T-cell (primary cell): Measurements from ENCODE around the gene PPP3CA. TPM values are rescaled to one million over a fixed set of nuclear protein-coding genes. Genes with fewer than 3 reads are reported as not detected.

Source experiments
- ATAC-seq, 4 experiments: fragments of 200-7000 bp in 3 of 4; fragments of 150-1000 bp in 1 of 4; cut with Tn5 transposase; replicated peaks in 1 of 4; 1 replicate in 3 of 4; 2 replicates in 1 of 4; pipeline ENCODE4 v1.10.0; 2021; ENCODE audit warnings: moderate library complexity in 3 of 4, mild to moderate bottlenecking in 2 of 4, moderate number of reproducible peaks in 1 of 4
- CTCF ChIA-PET, 2 donors: fragments of 300-600 bp; sonication (Branson Sonifier 250); formaldehyde crosslinking; loops; one replicate each; lab custom pipeline; 2022; ENCODE audit warnings: antibody characterized with exemption in 2 of 2; lab: Charles Lee
- POLR2A ChIA-PET, 2 donors: fragments of 300-600 bp; sonication (Branson Sonifier 250); formaldehyde crosslinking; loops; one replicate each; lab custom pipeline; 2022; ENCODE audit warnings: antibody characterized with exemption in 2 of 2; lab: Charles Lee
- DNase-seq, 35 experiments: peaks; one replicate each; pipeline versions ENCODE4 v3.0.0 to v3.0.0-alpha.2; 2013 to 2023
- H3K27ac ChIP-seq: one replicate; pipeline ENCODE4 v1.5.1; 2013; ENCODE audit warnings: low read length
- H3K27me3 ChIP-seq, 2 experiments: replicated peaks in 1 of 2; 1 replicate in 1 of 2; 2 replicates in 1 of 2; pipeline versions ENCODE4 v1.6.1 to v1.7.0; 2013; ENCODE audit warnings: low read length in 1 of 2, mixed read lengths in 1 of 2; ENCODE audit not compliant: control insufficient read depth in 2 of 2, insufficient read depth in 2 of 2; ENCODE audit errors: extremely low read depth in 1 of 2
- H3K36me3 ChIP-seq, 2 donors: 1 replicate in 1 of 2; 2 replicates in 1 of 2; pipeline versions ENCODE4 v1.6.1 to v1.7.0; 2013; ENCODE audit warnings: low read length in 1 of 2; ENCODE audit not compliant: control insufficient read depth in 2 of 2, insufficient read depth in 1 of 2; ENCODE audit errors: extremely low read depth in 1 of 2
- H3K4me1 ChIP-seq, 2 experiments: 1 replicate in 1 of 2; 2 replicates in 1 of 2; pipeline versions ENCODE4 v1.6.1 to v1.7.0; 2013; ENCODE audit warnings: low read length in 2 of 2, mixed read lengths in 1 of 2; ENCODE audit not compliant: insufficient read depth in 2 of 2, control insufficient read depth in 1 of 2; ENCODE audit errors: extremely low read depth in 1 of 2
- H3K4me3 ChIP-seq, 2 donors: 1 replicate in 1 of 2; 2 replicates in 1 of 2; pipeline versions ENCODE4 v1.5.1 to v1.7.0; 2013; ENCODE audit warnings: mild to moderate bottlenecking in 2 of 2, low read length in 1 of 2, moderate library complexity in 1 of 2; ENCODE audit not compliant: control insufficient read depth in 1 of 2; ENCODE audit errors: extremely low read depth in 1 of 2
- H3K9me3 ChIP-seq: 2 replicates; pipeline ENCODE4 v1.7.0; 2013
- H3K27ac Mint-ChIP-seq, 2 donors: one replicate each; pipeline ENCODE4 v1.8.0; 2020 to 2021; ENCODE audit warnings: mild to moderate bottlenecking in 2 of 2, mixed read lengths in 2 of 2
- H3K27me3 Mint-ChIP-seq, 2 donors: one replicate each; pipeline ENCODE4 v1.8.0; 2021 to 2022; ENCODE audit warnings: mixed read lengths in 2 of 2
- H3K36me3 Mint-ChIP-seq: one replicate; pipeline ENCODE4 v1.8.0; 2021; ENCODE audit warnings: mixed read lengths
- H3K4me1 Mint-ChIP-seq, 3 donors: one replicate each; pipeline ENCODE4 v1.8.0; 2020 to 2022; ENCODE audit warnings: mixed read lengths in 3 of 3, mild to moderate bottlenecking in 1 of 3
- H3K4me3 Mint-ChIP-seq, 3 donors: one replicate each; pipeline ENCODE4 v1.8.0; 2020 to 2022; ENCODE audit warnings: mild to moderate bottlenecking in 3 of 3, mixed read lengths in 3 of 3, moderate library complexity in 3 of 3
- H3K9me3 Mint-ChIP-seq, 3 donors: one replicate each; pipeline ENCODE4 v1.8.0; 2020 to 2022; ENCODE audit warnings: mixed read lengths in 3 of 3
- WGBS: methylation state at CpG from one replicate; pipeline ENCODE4 v1.1.5; 2013; ENCODE audit warnings: missing lambda C conversion rate; ENCODE audit not compliant: insufficient coverage; 5-methylcytosine and 5-hydroxymethylcytosine counted together
- total RNA-seq, 35 experiments: library from RNA in 6 of 35; stranded (reverse) in 6 of 35; fragments of 120-200 nt in 1 of 35; gene quantifications; one replicate each; pipeline versions ENCODE4 v1.2.1 to v1.2.4 and lab custom pipeline; 2013 to 2026

The PPP3CA gene
- total RNA-seq, 5 donors from 2014 or later (not counting 1 experiment from before 2014, with no cell fraction given): 28.2 to 35.7 (median 33.5) TPM

- Mint-ChIP-seq H3K36me3 (peaks cover 2% of the 10 kb centered on the region), H3K27me3 (no peaks in the 10 kb centered on the region), H3K9me3 (no peaks in the 10 kb centered on the region), H3K27ac (no peak overlapping the region), H3K4me3 (no peak overlapping the region), H3K4me1 (peaks cover 25 to 44% (median 33%) of the 10 kb centered on the region in 3 donors)
- Histone ChIP-seq H3K4me3 (no peak overlapping the region), H3K36me3 (no peaks in the 10 kb centered on the region), H3K27ac (no peak overlapping the region), H3K27me3 (no peaks in the 10 kb centered on the region), H3K9me3 (no peaks in the 10 kb centered on the region), H3K4me1 (peaks cover 0 to 2% of the 10 kb centered on the region in 2 experiments)
- no peak for DNase-seq
- no peak for ATAC-seq
- POLR2A ChIA-PET: interaction anchor here in 1 of 2 donors (0.6 kb wide), 1 partner anchor 125 kb away, joined by 6 read pairs; no protein-coding TSS in a partner anchor
- CTCF ChIA-PET: no interaction called here
Measured at GRCh38 chr4:101211146-101211553, 136.2 kb downstream of the PPP3CA start.

- CTCF ChIA-PET: no interaction called here
- H3K27ac Mint-ChIP-seq: no peak overlapping the region
- H3K4me1 Mint-ChIP-seq: peaks cover 34 to 50% (median 41%) of the 10 kb centered on the region in 3 donors
- POLR2A ChIA-PET: no interaction called here
- H3K27me3 ChIP-seq: no peaks in the 10 kb centered on the region
- no CpG with 5 or more reads among the region's 1 CpG for WGBS
- H3K9me3 ChIP-seq: no peaks in the 10 kb centered on the region
- no peak overlapping the region for H3K4me3 Mint-ChIP-seq
- H3K27ac ChIP-seq: no peak overlapping the region
- DNase-seq (no peak), ATAC-seq (no peak)
- peaks cover 7 to 8% of the 10 kb centered on the region in 2 experiments for H3K4me1 ChIP-seq
- no peaks in the 10 kb centered on the region for H3K27me3 Mint-ChIP-seq
- H3K9me3 Mint-ChIP-seq: no peaks in the 10 kb centered on the region
- no peaks in the 10 kb centered on the region for H3K36me3 ChIP-seq
- H3K36me3 Mint-ChIP-seq: peaks cover 2% of the 10 kb centered on the region
- H3K4me3 ChIP-seq: no peak overlapping the region
Measured at GRCh38 chr4:101210331-101210730, 137.0 kb downstream of the PPP3CA start.

GRCh38 chr4:101208171-101208570, 139.2 kb downstream of the PPP3CA start:
- peaks cover 2% of the 10 kb centered on the region for H3K36me3 Mint-ChIP-seq
- no peaks in the 10 kb centered on the region for H3K9me3 Mint-ChIP-seq
- DNase-seq (no peak), ATAC-seq (no peak)
- no peak overlapping the region for H3K27ac Mint-ChIP-seq
- Histone ChIP-seq H3K27me3 (no peaks in the 10 kb centered on the region), H3K27ac (no peak overlapping the region), H3K4me1 (peaks cover 8 to 9% of the 10 kb centered on the region in 2 experiments), H3K4me3 (no peak overlapping the region), H3K36me3 (no peaks in the 10 kb centered on the region), H3K9me3 (no peaks in the 10 kb centered on the region)
- peaks cover 39 to 56% (median 45%) of the 10 kb centered on the region in 3 donors for H3K4me1 Mint-ChIP-seq
- H3K4me3 Mint-ChIP-seq: no peak overlapping the region
- H3K27me3 Mint-ChIP-seq: no peaks in the 10 kb centered on the region
- ChIA-PET POLR2A (interaction anchor here (0.6 kb wide), 2 partner anchors 16 to 1199 kb away, joined by 3 to 4 read pairs; no protein-coding TSS in a partner anchor), CTCF (interaction anchor here in 1 of 2 donors (0.5 kb wide), 1 partner anchor 58 kb away, joined by 3 read pairs; no protein-coding TSS in a partner anchor)
- WGBS: no CpG with 5 or more reads among the region's 4 CpGs

GRCh38 chr4:101205916-101206315, 141.4 kb downstream of the PPP3CA start:
- ATAC-seq (peak; percentile 96 to 99 (median 99)), DNase-seq (peak in 27 of 35 experiments; percentile 1 to 60 (median 10))
- no peaks in the 10 kb centered on the region for H3K27me3 Mint-ChIP-seq
- ChIA-PET CTCF (no interaction called here), POLR2A (interaction anchor here in 1 of 2 donors (0.6 kb wide), 1 partner anchor 1920 kb away, joined by 7 read pairs; no protein-coding TSS in a partner anchor)
- Histone ChIP-seq H3K36me3 (no peaks in the 10 kb centered on the region), H3K27ac (peak overlapping the region; percentile 28), H3K4me3 (no peak overlapping the region), H3K4me1 (peaks cover 8 to 10% of the 10 kb centered on the region in 2 experiments), H3K27me3 (no peaks in the 10 kb centered on the region), H3K9me3 (no peaks in the 10 kb centered on the region)
- H3K4me3 Mint-ChIP-seq: peak overlapping the region; percentile 8 to 41 (median 22)
- 6% methylated on average over 2 of the region's 3 CpGs for WGBS
- H3K9me3 Mint-ChIP-seq: no peaks in the 10 kb centered on the region
- H3K36me3 Mint-ChIP-seq: no peaks in the 10 kb centered on the region
- H3K27ac Mint-ChIP-seq: peak overlapping the region; percentile 49 to 84
- peaks cover 46 to 57% (median 46%) of the 10 kb centered on the region in 3 donors for H3K4me1 Mint-ChIP-seq

- Histone ChIP-seq H3K4me3 (no peak overlapping the region), H3K27me3 (no peaks in the 10 kb centered on the region), H3K36me3 (no peaks in the 10 kb centered on the region), H3K4me1 (peaks cover 6 to 10% of the 10 kb centered on the region in 2 experiments), H3K27ac (no peak overlapping the region), H3K9me3 (no peaks in the 10 kb centered on the region)
- Mint-ChIP-seq H3K27me3 (no peaks in the 10 kb centered on the region), H3K36me3 (no peaks in the 10 kb centered on the region), H3K27ac (no peak overlapping the region), H3K4me1 (peaks cover 34 to 69% (median 62%) of the 10 kb centered on the region in 3 donors), H3K9me3 (no peaks in the 10 kb centered on the region), H3K4me3 (no peak overlapping the region)
- POLR2A ChIA-PET: interaction anchor here in 1 of 2 donors (0.7 kb wide), 1 partner anchor 1417 kb away, joined by 5 read pairs; no protein-coding TSS in a partner anchor
- ATAC-seq (no peak), DNase-seq (no peak)
- 93% methylated on average over 2 of the region's 2 CpGs for WGBS
- CTCF ChIA-PET: interaction anchor here (0.5 to 1.3 kb wide), 2 partner anchors 8 to 34 kb away, joined by 3 to 5 read pairs; no protein-coding TSS in a partner anchor
Measured at GRCh38 chr4:101201421-101201820, 145.9 kb downstream of the PPP3CA start.

- peaks cover 5% of the 10 kb centered on the region for H3K36me3 Mint-ChIP-seq
- H3K27me3 Mint-ChIP-seq: no peaks in the 10 kb centered on the region
- H3K36me3 ChIP-seq: no peaks in the 10 kb centered on the region
- no peaks in the 10 kb centered on the region for H3K9me3 ChIP-seq
- CTCF ChIA-PET: no interaction called here
- POLR2A ChIA-PET: interaction anchor here in 1 of 2 donors (0.5 kb wide), 1 partner anchor 12 kb away, joined by 3 read pairs; no protein-coding TSS in a partner anchor
- no peak overlapping the region for H3K4me3 Mint-ChIP-seq
- no peaks in the 10 kb centered on the region for H3K27me3 ChIP-seq
- H3K4me1 ChIP-seq: peaks cover 2 to 6% of the 10 kb centered on the region in 2 experiments
- DNase-seq (no peak), ATAC-seq (no peak)
- no peak overlapping the region for H3K27ac ChIP-seq
- H3K9me3 Mint-ChIP-seq: no peaks in the 10 kb centered on the region
- H3K4me3 ChIP-seq: no peak overlapping the region
- H3K27ac Mint-ChIP-seq: no peak overlapping the region
- WGBS: no CpG with 5 or more reads among the region's 4 CpGs
- peaks cover 30 to 60% (median 53%) of the 10 kb centered on the region in 3 donors for H3K4me1 Mint-ChIP-seq
Measured at GRCh38 chr4:101200561-101200960, 146.8 kb downstream of the PPP3CA start.
